ENCODE results near the gene SPG11. TPM values are rescaled to one million over a fixed set of nuclear protein-coding genes. Genes with fewer than 3 reads are reported as not detected.

The SPG11 gene
- total and polyA plus RNA-seq, 4 donors: 17.3 to 65.3 (median 31.3) TPM

GRCh38 chr15:44584162-44584749 lies 79.2 kb downstream of the SPG11 start:
- Histone ChIP-seq H3K27me3 (ENCODE audit: control insufficient read depth in 4 of 4, insufficient read depth in 4 of 4, low read length in 3 of 4) (no peaks in the 10 kb centered on the region), H3K27ac (ENCODE audit: low read depth in 1 of 2, low read length in 2 of 2) (no peak overlapping the region), H3K9ac (ENCODE audit: low read depth in 1 of 2, low read length in 2 of 2) (no peak overlapping the region), H3K9me3 (ENCODE audit: control insufficient read depth in 4 of 4, low read length in 3 of 4) (peaks cover 0 to 4% (median 0%) of the 10 kb centered on the region in 4 donors), H3K36me3 (ENCODE audit: control insufficient read depth in 4 of 4, insufficient read depth in 3 of 4, low read depth in 1 of 4, low read length in 3 of 4) (peaks cover 12 to 60% (median 52%) of the 10 kb centered on the region in 4 donors), H3K4me1 (ENCODE audit: control insufficient read depth in 4 of 4, insufficient read depth in 4 of 4, low read length in 3 of 4) (no peaks in the 10 kb centered on the region), H3K4me3 (ENCODE audit: low read depth in 1 of 3, low read length in 3 of 3) (no peak overlapping the region)
- TF ChIP-seq HNF4G (IDR thresholded peaks at IDR 0.05): no peak
- TF ChIP-seq RAD21 (IDR thresholded peaks at IDR 0.05): peak; percentile 30 to 59
- peak; percentile 18 for TF ChIP-seq CTCF (IDR thresholded peaks at IDR 0.05; ENCODE audit: low read depth, low read length, missing input control)
- TF ChIP-seq JUND (IDR thresholded peaks at IDR 0.05): no peak
- 92% methylated on average over 5 of the region's 5 CpGs for WGBS
- DNase-seq (ENCODE audit: low spot score): no peak

- H3K27ac ChIP-seq (ENCODE audit: low read depth in 1 of 2, low read length in 2 of 2): no peak overlapping the region
- TF ChIP-seq ATF3 (IDR thresholded peaks at IDR 0.05) (no peak), FOXA1 (IDR thresholded peaks at IDR 0.05) (no peak), HNF4A (conservative IDR thresholded peaks at IDR 0.05) (no peak), RXRA (IDR thresholded peaks at IDR 0.05) (no peak), JUND (IDR thresholded peaks at IDR 0.05) (no peak), RAD21 (IDR thresholded peaks at IDR 0.05) (no peak), REST (IDR thresholded peaks at IDR 0.05) (no peak), ZBTB33 (IDR thresholded peaks at IDR 0.05) (no peak), FOXA2 (IDR thresholded peaks at IDR 0.05) (no peak), CTCF (IDR thresholded peaks at IDR 0.05; ENCODE audit: low read depth, low read length, missing input control) (no peak), YY1 (IDR thresholded peaks at IDR 0.05) (no peak), EGR1 (IDR thresholded peaks at IDR 0.05; ENCODE audit: low read depth in 2 of 2) (no peak), HNF4G (IDR thresholded peaks at IDR 0.05) (no peak), GABPA (IDR thresholded peaks at IDR 0.05 in 1 of 2, conservative IDR thresholded peaks at IDR 0.05 in 1 of 2) (no peak), NR2F2 (IDR thresholded peaks at IDR 0.05) (no peak), TAF1 (conservative IDR thresholded peaks at IDR 0.05) (no peak), MAX (IDR thresholded peaks at IDR 0.05) (no peak), SP1 (IDR thresholded peaks at IDR 0.05) (no peak)
- no peak overlapping the region for H3K9ac ChIP-seq (ENCODE audit: low read depth in 1 of 2, low read length in 2 of 2)
- H3K27me3 ChIP-seq (ENCODE audit: control insufficient read depth in 4 of 4, insufficient read depth in 4 of 4, low read length in 3 of 4): no peaks in the 10 kb centered on the region
- no peaks in the 10 kb centered on the region for H3K9me3 ChIP-seq (ENCODE audit: control insufficient read depth in 4 of 4, low read length in 3 of 4)
- no peak for DNase-seq (ENCODE audit: low spot score)
- H3K4me3 ChIP-seq (ENCODE audit: low read depth in 1 of 3, low read length in 3 of 3): no peak overlapping the region
- H3K4me1 ChIP-seq (ENCODE audit: control insufficient read depth in 4 of 4, insufficient read depth in 4 of 4, low read length in 3 of 4): peaks cover 0 to 3% (median 0%) of the 10 kb centered on the region in 4 donors
- peaks cover 8 to 31% (median 23%) of the 10 kb centered on the region in 4 donors for H3K36me3 ChIP-seq (ENCODE audit: control insufficient read depth in 4 of 4, insufficient read depth in 3 of 4, low read depth in 1 of 4, low read length in 3 of 4)
- WGBS: 90% methylated on average over 2 of the region's 2 CpGs
Measured at GRCh38 chr15:44580105-44580504, 83.4 kb downstream of the SPG11 start.
